ENCODE results near the gene PCDHGA5. TPM values are rescaled to one million over a fixed set of nuclear protein-coding genes. Genes with fewer than 3 reads are reported as not detected.

The PCDHGA5 gene
- total RNA-seq, 1 experiment from 2014 or later, result 1.3 TPM

- Histone ChIP-seq H3K23me2 (ENCODE audit: insufficient read length, low read depth, low read length, poor library complexity, severe bottlenecking) (peaks cover 3% of the 10 kb centered on the region), H3K9me3 (ENCODE audit: control insufficient read depth, low read depth, low read length) (peaks cover 22% of the 10 kb centered on the region), H3K27me3 (ENCODE audit: insufficient read depth, low read length) (no peaks in the 10 kb centered on the region), H4K91ac (ENCODE audit: insufficient read length, low read depth, low read length) (no peak overlapping the region), H2BK5ac (ENCODE audit: insufficient read length, low read length) (no peak overlapping the region), H3K14ac (ENCODE audit: insufficient read depth, low read length) (no peak overlapping the region), H4K20me1 (ENCODE audit: control insufficient read depth, insufficient read depth, insufficient read length) (no peaks in the 10 kb centered on the region), H4K8ac (replicated peaks; ENCODE audit: insufficient read length, low read depth, low read length) (no peak overlapping the region), H3K4me2 (ENCODE audit: insufficient read depth, insufficient read length, low read length) (peak overlapping the region; percentile 100), H3K56ac (ENCODE audit: insufficient read length, low read depth, low read length) (no peak overlapping the region), H3K4me1 (ENCODE audit: insufficient read depth, low read length) (no peaks in the 10 kb centered on the region), H3K4ac (ENCODE audit: low read depth, low read length) (no peak overlapping the region), H2BK120ac (ENCODE audit: low read depth, low read length, poor library complexity, severe bottlenecking) (no peak overlapping the region), H2BK15ac (ENCODE audit: low read depth, low read length) (no peak overlapping the region), H4K5ac (ENCODE audit: insufficient read length, low read depth, low read length) (no peak overlapping the region), H2AFZ (ENCODE audit: low read length) (no peak overlapping the region), H3K79me2 (ENCODE audit: insufficient read depth, low read length) (peaks cover 6% of the 10 kb centered on the region; the same call in 1 of the 2 replicates), H3K27ac (ENCODE audit: insufficient read length, low read depth, low read length) (no peak overlapping the region), H2BK20ac (ENCODE audit: low read depth, low read length, poor library complexity, severe bottlenecking) (no peak overlapping the region), H3K79me1 (ENCODE audit: insufficient read depth, low read depth, low read length, poor library complexity, severe bottlenecking) (peaks cover 2% of the 10 kb centered on the region), H2AK5ac (ENCODE audit: insufficient read length, low read length) (no peak overlapping the region), H2BK12ac (ENCODE audit: insufficient read length, low read depth, low read length) (no peak overlapping the region), H3K18ac (ENCODE audit: insufficient read length, low read depth, low read length) (no peak overlapping the region), H3K23ac (ENCODE audit: insufficient read length, low read depth, low read length) (no peak overlapping the region), H3T11ph (ENCODE audit: low read length) (no peak overlapping the region), H3K9ac (ENCODE audit: extremely low read depth, insufficient read length, low read length) (no peak overlapping the region)
- Mint-ChIP-seq H3K27ac (no peak overlapping the region), H3K27me3 (ENCODE audit: low read depth) (peaks cover 1% of the 10 kb centered on the region), H3K4me3 (peak overlapping the region; percentile 97 to 98; a peak in 4 of 5 replicates), H3K4me1 (peaks cover 9 to 15% of the 10 kb centered on the region in 2 experiments; a peak in 3 of 4 replicates), H3K9me3 (peaks cover 39 to 74% of the 10 kb centered on the region in 2 experiments), H3K36me3 (ENCODE audit: insufficient read depth in 1 of 3, low read depth in 3 of 3) (peaks cover 49 to 55% (median 51%) of the 10 kb centered on the region in 3 experiments)
- no peak for TF ChIP-seq CTCF (conservative IDR thresholded peaks at IDR 0.05)
- no peak for DNase-seq
- no CpG with 5 or more reads among the region's 6 CpGs for WGBS (ENCODE audit: extremely low coverage, insufficient read length, low lambda C conversion rate)
Measured at GRCh38 chr5:141319202-141319601, 44.8 kb upstream of the PCDHGA5 start.
